ENCODE measurements around the gene C10orf90.
"Not testable (repeated sequence)": the region's sequence is repeated elsewhere in the genome, so short reads cannot be mapped to it uniquely, and the experiment has no call there.

C10orf90 gene

GRCh38 chr10:126387931-126388911, 282.3 kb downstream of the C10orf90 start, which contains the start of gene ADAM12:
ADAM12 (minus strand) TSS chr10:126388477; CDS start chr10:126388145, 332 bp downstream.
- no peak for DNase-seq (ENCODE audit: low spot score)

- no peak for DNase-seq (ENCODE audit: low spot score)
These were observed 283.2 kb downstream of the C10orf90 start for GRCh38 chr10:126387041-126387921.

- DNase-seq (ENCODE audit: low spot score) = no peak
These were observed 286.1 kb downstream of the C10orf90 start for GRCh38 chr10:126384269-126384873.

GRCh38 chr10:126380352-126381076, 290.0 kb downstream of the C10orf90 start:
- no peak for DNase-seq (ENCODE audit: low spot score)

- DNase-seq (ENCODE audit: low spot score) = not testable (repeated sequence)
These were observed 291.3 kb downstream of the C10orf90 start for GRCh38 chr10:126379166-126379565.

GRCh38 chr10:126376956-126377355, 293.5 kb downstream of the C10orf90 start:
- DNase-seq (ENCODE audit: low spot score) = no peak

GRCh38 chr10:126375926-126376554, 294.5 kb downstream of the C10orf90 start:
- no peak for DNase-seq (ENCODE audit: low spot score)

GRCh38 chr10:126375299-126375698, 295.2 kb downstream of the C10orf90 start:
- no peak for DNase-seq (ENCODE audit: low spot score)

Measured in HuH-7.5 (cell line).